Measurements from ENCODE around the gene RASAL2. TPM values are rescaled to one million over a fixed set of nuclear protein-coding genes. Genes with fewer than 3 reads are reported as not detected.

Gene RASAL2
- total RNA-seq, 2 experiments from 2014 or later, result not detected

DNA sequence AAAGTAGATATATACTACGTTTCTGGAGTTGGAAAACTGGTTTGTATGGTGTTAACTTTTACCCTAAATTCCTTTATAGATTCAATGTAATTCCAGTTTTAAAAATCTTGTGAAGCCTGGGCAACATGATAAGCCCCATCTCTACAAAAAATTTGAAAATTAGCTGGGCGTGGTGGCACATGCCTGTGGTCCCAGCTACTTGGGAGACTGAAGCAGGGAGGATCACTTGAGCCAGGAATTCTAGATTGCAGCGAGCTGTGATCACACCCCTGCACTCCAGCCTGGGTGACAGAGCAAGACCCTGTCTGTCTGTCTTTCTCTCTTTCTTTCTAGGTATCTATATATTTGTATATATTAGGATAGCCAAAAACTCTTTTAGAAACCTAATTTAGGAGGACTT is 260.9 kb downstream of the RASAL2 start:
- Mint-ChIP-seq H3K27me3 (no peaks in the 10 kb centered on the region), H3K9me3 (no peaks in the 10 kb centered on the region), H3K36me3 (ENCODE audit: low read depth) (no peaks in the 10 kb centered on the region), H3K4me1 (no peaks in the 10 kb centered on the region), H3K27ac (no peak overlapping the region), H3K4me3 (no peak overlapping the region)
- DNase-seq, result no peak
- POLR2A ChIA-PET, result no interaction called here
- CTCF ChIA-PET, result no interaction called here

GRCh38 chr1:178356299-178356698 is 262.4 kb downstream of the RASAL2 start:
- Mint-ChIP-seq H3K4me3 (no peak overlapping the region), H3K4me1 (no peaks in the 10 kb centered on the region), H3K27ac (no peak overlapping the region), H3K27me3 (no peaks in the 10 kb centered on the region), H3K36me3 (ENCODE audit: low read depth) (no peaks in the 10 kb centered on the region), H3K9me3 (no peaks in the 10 kb centered on the region)
- CTCF ChIA-PET, result no interaction called here
- POLR2A ChIA-PET, result no interaction called here
- no peak for DNase-seq

DNA sequence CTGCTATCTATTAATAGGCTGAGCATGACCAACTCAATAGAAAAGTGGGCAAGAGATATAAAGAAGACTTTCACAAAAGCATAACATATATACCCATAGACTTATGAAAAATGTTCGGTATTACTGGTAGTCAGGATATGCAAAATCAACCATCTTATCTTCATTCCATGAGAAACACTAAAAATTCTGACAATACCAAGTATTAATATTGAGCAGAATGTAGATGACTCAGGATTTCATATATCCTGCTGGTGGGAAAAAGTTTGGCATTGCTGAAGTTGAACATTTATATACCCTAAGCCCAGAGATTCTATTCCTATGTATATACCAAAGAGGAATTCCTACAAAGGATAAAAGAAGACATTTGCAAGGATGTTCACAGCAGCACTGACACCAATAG is 264.6 kb downstream of the RASAL2 start:
- Mint-ChIP-seq H3K27me3 (no peaks in the 10 kb centered on the region), H3K27ac (no peak overlapping the region), H3K4me1 (no peaks in the 10 kb centered on the region), H3K4me3 (no peak overlapping the region), H3K36me3 (ENCODE audit: low read depth) (no peaks in the 10 kb centered on the region), H3K9me3 (no peaks in the 10 kb centered on the region)
- CTCF ChIA-PET, result no interaction called here
- POLR2A ChIA-PET, result no interaction called here
- DNase-seq, result no peak

GRCh38 chr1:178360421-178360820 is 266.5 kb downstream of the RASAL2 start:
- Mint-ChIP-seq H3K9me3 (no peaks in the 10 kb centered on the region), H3K4me3 (no peak overlapping the region), H3K27me3 (no peaks in the 10 kb centered on the region), H3K4me1 (no peaks in the 10 kb centered on the region), H3K36me3 (ENCODE audit: low read depth) (no peaks in the 10 kb centered on the region), H3K27ac (no peak overlapping the region)
- no peak for DNase-seq
- ChIA-PET CTCF (no interaction called here), POLR2A (no interaction called here)

- H3K4me1 Mint-ChIP-seq, result no peaks in the 10 kb centered on the region
- POLR2A ChIA-PET, result no interaction called here
- H3K27me3 Mint-ChIP-seq, result no peaks in the 10 kb centered on the region
- H3K36me3 Mint-ChIP-seq (ENCODE audit: low read depth), result no peaks in the 10 kb centered on the region
- H3K27ac Mint-ChIP-seq, result no peak overlapping the region
- DNase-seq, result no peak
- no peak overlapping the region for H3K4me3 Mint-ChIP-seq
- CTCF ChIA-PET, result no interaction called here
- H3K9me3 Mint-ChIP-seq, result no peaks in the 10 kb centered on the region
These were observed 267.9 kb downstream of the RASAL2 start for GRCh38 chr1:178361847-178362246.

DNA sequence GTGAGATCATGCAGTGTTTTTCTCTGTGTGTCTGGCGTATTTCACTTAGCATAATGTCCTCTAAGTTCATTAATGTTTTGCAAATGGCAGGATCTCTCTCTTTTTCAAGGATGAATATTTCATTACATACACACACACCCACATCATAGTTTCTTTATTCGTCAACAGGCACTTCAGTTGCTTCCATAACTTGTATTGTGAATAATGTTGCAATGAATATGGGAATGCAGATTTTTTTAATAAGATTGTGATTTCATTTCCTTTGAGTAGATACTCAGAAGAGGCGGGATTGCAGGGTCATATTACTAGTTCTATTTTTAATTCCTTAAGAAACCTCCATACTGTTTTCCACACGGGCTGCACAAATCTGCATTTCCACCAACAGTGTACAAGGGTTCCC is 268.8 kb downstream of the RASAL2 start:
- CTCF ChIA-PET, result no interaction called here
- Mint-ChIP-seq H3K36me3 (ENCODE audit: low read depth) (no peaks in the 10 kb centered on the region), H3K4me1 (no peaks in the 10 kb centered on the region), H3K4me3 (no peak overlapping the region), H3K9me3 (no peaks in the 10 kb centered on the region), H3K27me3 (no peaks in the 10 kb centered on the region), H3K27ac (no peak overlapping the region)
- DNase-seq, result no peak
- POLR2A ChIA-PET, result no interaction called here

DNA sequence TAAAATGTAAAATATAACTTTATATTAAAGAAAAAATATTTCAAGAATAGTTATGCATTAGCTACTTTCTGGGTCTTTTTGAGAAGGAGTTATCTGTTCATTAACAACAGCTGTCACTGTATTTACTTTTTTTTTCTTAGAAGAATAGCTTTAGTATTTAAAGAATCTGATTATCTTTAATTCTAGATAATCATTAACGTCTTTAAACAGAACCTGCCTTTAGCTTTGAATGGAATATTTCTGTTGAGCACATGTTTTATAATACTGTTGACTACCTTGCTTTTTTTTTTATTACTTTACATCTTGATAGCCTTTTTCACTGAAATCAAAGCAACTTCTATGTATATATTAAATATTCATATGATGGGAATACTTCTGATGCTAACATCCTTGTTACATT is 270.9 kb downstream of the RASAL2 start:
- H3K36me3 Mint-ChIP-seq (ENCODE audit: low read depth), result no peaks in the 10 kb centered on the region

GRCh38 chr1:178367151-178367550 is 273.2 kb downstream of the RASAL2 start:
- POLR2A ChIA-PET, result no interaction called here
- Mint-ChIP-seq H3K36me3 (ENCODE audit: low read depth) (no peaks in the 10 kb centered on the region), H3K27me3 (no peaks in the 10 kb centered on the region), H3K4me3 (no peak overlapping the region), H3K27ac (no peak overlapping the region), H3K4me1 (no peaks in the 10 kb centered on the region), H3K9me3 (no peaks in the 10 kb centered on the region)
- DNase-seq, result no peak
- CTCF ChIA-PET, result no interaction called here

More for the DNA sequence above, 270.9 kb downstream of the RASAL2 start:
- Mint-ChIP-seq H3K4me3 (no peak overlapping the region), H3K4me1 (no peaks in the 10 kb centered on the region), H3K27ac (no peak overlapping the region), H3K9me3 (no peaks in the 10 kb centered on the region), H3K27me3 (no peaks in the 10 kb centered on the region)
- ChIA-PET CTCF (no interaction called here), POLR2A (no interaction called here)
- no peak for DNase-seq

GRCh38 chr1:178368208-178368607 is 274.3 kb downstream of the RASAL2 start:
- H3K36me3 Mint-ChIP-seq (ENCODE audit: low read depth), result no peaks in the 10 kb centered on the region
- no peak for DNase-seq
- H3K4me1 Mint-ChIP-seq, result no peaks in the 10 kb centered on the region
- no peaks in the 10 kb centered on the region for H3K27me3 Mint-ChIP-seq
- no peak overlapping the region for H3K27ac Mint-ChIP-seq
- ChIA-PET CTCF (no interaction called here), POLR2A (no interaction called here)
- H3K4me3 Mint-ChIP-seq, result no peak overlapping the region
- H3K9me3 Mint-ChIP-seq, result no peaks in the 10 kb centered on the region

DNA sequence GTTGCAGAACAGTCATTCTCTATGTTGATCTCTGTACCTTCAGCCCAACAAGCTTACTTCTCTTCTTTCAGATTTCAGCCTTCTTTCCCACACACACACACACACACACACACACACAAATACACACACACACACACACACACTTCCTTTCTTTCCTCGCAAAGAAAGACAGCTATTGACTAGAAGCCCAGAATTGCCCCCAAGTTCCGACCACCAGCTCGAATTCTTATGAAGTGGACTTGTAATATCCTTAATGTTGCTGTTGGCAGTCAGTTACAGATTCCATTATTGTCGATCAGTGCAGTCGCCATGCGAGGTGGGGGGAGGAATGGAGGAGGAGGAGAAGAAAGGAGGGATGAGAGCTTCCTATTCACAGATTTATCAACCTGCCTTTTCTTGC is 277.3 kb downstream of the RASAL2 start:
- Mint-ChIP-seq H3K4me3 (no peak overlapping the region), H3K27me3 (no peaks in the 10 kb centered on the region), H3K27ac (no peak overlapping the region), H3K4me1 (no peaks in the 10 kb centered on the region), H3K9me3 (no peaks in the 10 kb centered on the region), H3K36me3 (ENCODE audit: low read depth) (no peaks in the 10 kb centered on the region)
- no peak for DNase-seq
- CTCF ChIA-PET, result interaction anchor here (0.7 kb wide), 1 partner anchor 61 kb away, joined by 3 read pairs; no protein-coding TSS in a partner anchor
- POLR2A ChIA-PET, result no interaction called here

- POLR2A ChIA-PET, result no interaction called here
- Mint-ChIP-seq H3K27ac (no peak overlapping the region), H3K9me3 (no peaks in the 10 kb centered on the region), H3K27me3 (no peaks in the 10 kb centered on the region), H3K4me1 (no peaks in the 10 kb centered on the region), H3K36me3 (ENCODE audit: low read depth) (no peaks in the 10 kb centered on the region), H3K4me3 (no peak overlapping the region)
- CTCF ChIA-PET, result no interaction called here
- DNase-seq, result no peak
These were observed 278.1 kb downstream of the RASAL2 start for GRCh38 chr1:178371933-178372388.

DNA sequence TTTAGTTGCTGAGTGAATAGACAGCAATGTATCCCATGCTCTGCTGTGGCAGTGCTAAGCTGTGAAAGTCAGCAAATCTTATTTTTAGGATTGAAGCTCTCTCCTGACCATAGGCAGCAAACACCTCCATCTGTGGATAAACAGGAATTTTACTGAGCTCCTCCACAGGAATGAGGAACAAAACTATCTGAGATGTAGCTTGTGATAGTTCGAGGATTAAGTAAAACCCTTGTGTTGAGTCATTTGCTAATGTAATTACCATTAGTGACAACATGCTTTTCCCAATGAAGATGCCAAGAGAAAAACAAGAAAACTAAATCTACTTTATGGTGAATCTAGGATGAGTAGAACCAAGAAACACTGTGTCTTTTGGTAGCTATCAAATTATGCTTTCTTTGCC is 280.1 kb downstream of the RASAL2 start:
- Mint-ChIP-seq H3K4me3 (no peak overlapping the region), H3K36me3 (ENCODE audit: low read depth) (no peaks in the 10 kb centered on the region), H3K27me3 (no peaks in the 10 kb centered on the region), H3K9me3 (no peaks in the 10 kb centered on the region), H3K27ac (no peak overlapping the region), H3K4me1 (no peaks in the 10 kb centered on the region)
- DNase-seq, result no peak
- CTCF ChIA-PET, result interaction anchor here (0.9 to 1.1 kb wide), 2 partner anchors 28 to 60 kb away, joined by 3 read pairs; no protein-coding TSS in a partner anchor
- POLR2A ChIA-PET, result no interaction called here

GRCh38 chr1:178376008-178376407 is 282.1 kb downstream of the RASAL2 start:
- H3K4me3 Mint-ChIP-seq, result no peak overlapping the region
- no peaks in the 10 kb centered on the region for H3K36me3 Mint-ChIP-seq (ENCODE audit: low read depth)
- no peak for DNase-seq
- no peaks in the 10 kb centered on the region for H3K9me3 Mint-ChIP-seq
- H3K27ac Mint-ChIP-seq, result no peak overlapping the region
- no peaks in the 10 kb centered on the region for H3K27me3 Mint-ChIP-seq
- POLR2A ChIA-PET, result no interaction called here
- CTCF ChIA-PET, result no interaction called here
- no peaks in the 10 kb centered on the region for H3K4me1 Mint-ChIP-seq

DNA sequence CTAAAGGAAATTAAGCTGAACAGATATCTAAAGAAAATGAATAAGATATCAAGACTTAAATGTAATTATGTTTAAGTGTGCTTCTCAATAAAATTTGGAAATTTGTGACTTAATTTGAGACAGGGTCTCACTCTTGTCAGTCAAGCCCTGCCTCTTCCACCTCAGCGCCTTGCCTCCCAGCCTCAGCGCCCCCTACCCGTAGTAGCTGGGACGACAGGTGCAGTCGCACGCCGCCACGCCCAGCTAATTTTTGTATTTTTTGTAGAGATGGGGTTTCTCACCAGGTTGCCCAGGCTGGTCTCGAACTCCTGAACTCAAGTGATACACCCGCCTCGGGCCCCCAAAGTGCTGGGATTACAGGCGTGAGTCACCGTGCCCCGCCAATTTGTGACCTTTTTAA is 285.9 kb downstream of the RASAL2 start:
- DNase-seq, result no peak

DNA sequence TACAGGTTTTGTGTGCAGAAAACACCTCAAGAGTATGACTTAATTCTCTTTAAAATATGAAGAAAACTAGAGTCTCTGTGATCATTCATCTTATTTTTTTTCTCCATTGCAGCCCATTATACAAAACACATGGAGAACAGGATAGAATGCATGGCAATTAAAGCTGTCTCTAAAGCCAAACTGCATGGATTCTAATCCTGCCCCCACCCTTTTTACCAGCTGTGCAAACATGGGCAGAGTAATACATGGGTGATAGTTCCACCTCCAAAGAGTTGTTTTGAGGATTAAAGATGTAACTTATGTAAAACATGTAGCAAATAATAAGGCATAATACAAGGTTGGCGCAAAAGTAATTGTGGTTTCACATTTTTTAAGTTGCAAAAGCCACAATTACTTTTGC is 288.5 kb downstream of the RASAL2 start:
- H3K27ac Mint-ChIP-seq, result no peak overlapping the region
- no peaks in the 10 kb centered on the region for H3K9me3 Mint-ChIP-seq
- H3K4me3 Mint-ChIP-seq, result no peak overlapping the region
- ChIA-PET CTCF (no interaction called here), POLR2A (no interaction called here)
- no peaks in the 10 kb centered on the region for H3K27me3 Mint-ChIP-seq
- H3K4me1 Mint-ChIP-seq, result no peaks in the 10 kb centered on the region
- no peak for DNase-seq
- no peaks in the 10 kb centered on the region for H3K36me3 Mint-ChIP-seq (ENCODE audit: low read depth)

More for the DNA sequence above, 285.9 kb downstream of the RASAL2 start:
- H3K27me3 Mint-ChIP-seq, result no peaks in the 10 kb centered on the region
- ChIA-PET CTCF (no interaction called here), POLR2A (no interaction called here)
- H3K4me1 Mint-ChIP-seq, result no peaks in the 10 kb centered on the region
- no peaks in the 10 kb centered on the region for H3K9me3 Mint-ChIP-seq
- H3K27ac Mint-ChIP-seq, result no peak overlapping the region
- H3K36me3 Mint-ChIP-seq (ENCODE audit: low read depth), result no peaks in the 10 kb centered on the region
- no peak overlapping the region for H3K4me3 Mint-ChIP-seq

All from activated CD4-positive, alpha-beta memory T cell treated with anti-CD3 and anti-CD28 coated beads, Interleukin-2, amount 10 ng/mL, durations not matched to agents 7 days and 5 days (primary cell).